Mammary epithelial cell (primary cell): ENCODE results near the gene CEP128.

Experiments
- CTCF ChIP-seq, 2 donors: IDR thresholded peaks in 1 of 2; conservative IDR thresholded peaks in 1 of 2; 2 replicates each; pipeline ENCODE4 v1.5.1; 2011 to 2012; ENCODE audit warnings: inconsistent platforms in 2 of 2, low read length in 2 of 2, mild to moderate bottlenecking in 2 of 2, control low read depth in 1 of 2, low read depth in 1 of 2; ENCODE audit not compliant: insufficient read depth in 1 of 2; ENCODE audit errors: extremely low read depth in 1 of 2
- EZH2 ChIP-seq: IDR thresholded peaks from 2 replicates; pipeline ENCODE4 v1.6.1; 2012; ENCODE audit warnings: low read length, inconsistent platforms, borderline replicate concordance

- TF ChIP-seq CTCF (conservative IDR thresholded peaks at IDR 0.05 in 1 of 2, IDR thresholded peaks at IDR 0.05 in 1 of 2; ENCODE audit: extremely low read depth in 1 of 2, insufficient read depth in 1 of 2, low read depth in 1 of 2, low read length in 2 of 2): no peak
- TF ChIP-seq EZH2: no peak
These were observed 259.9 kb downstream of the CEP128 start for GRCh38 chr14:80681651-80682050.
